Stimulated activated naive CD8-positive, alpha-beta T cell treated with anti-CD3 and anti-CD28 coated beads, Interleukin-15, Interleukin-2, amounts not matched to agents 100 U/mL and 50 U/mL, for 24 hours (primary cell): ENCODE measurements around the gene ROM1.
"Not testable (repeated sequence)": the region's sequence is repeated elsewhere in the genome, so short reads cannot be mapped to it uniquely, and the experiment has no call there.

Source experiments
- ATAC-seq: fragments of 150-1000 bp; cut with Tn5 transposase; one replicate; pipeline ENCODE4 v1.10.0; 2021
- DNase-seq: peaks from one replicate; pipeline ENCODE4 v3.0.0; 2021

The ROM1 gene, protein sequence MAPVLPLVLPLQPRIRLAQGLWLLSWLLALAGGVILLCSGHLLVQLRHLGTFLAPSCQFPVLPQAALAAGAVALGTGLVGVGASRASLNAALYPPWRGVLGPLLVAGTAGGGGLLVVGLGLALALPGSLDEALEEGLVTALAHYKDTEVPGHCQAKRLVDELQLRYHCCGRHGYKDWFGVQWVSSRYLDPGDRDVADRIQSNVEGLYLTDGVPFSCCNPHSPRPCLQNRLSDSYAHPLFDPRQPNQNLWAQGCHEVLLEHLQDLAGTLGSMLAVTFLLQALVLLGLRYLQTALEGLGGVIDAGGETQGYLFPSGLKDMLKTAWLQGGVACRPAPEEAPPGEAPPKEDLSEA

DNA sequence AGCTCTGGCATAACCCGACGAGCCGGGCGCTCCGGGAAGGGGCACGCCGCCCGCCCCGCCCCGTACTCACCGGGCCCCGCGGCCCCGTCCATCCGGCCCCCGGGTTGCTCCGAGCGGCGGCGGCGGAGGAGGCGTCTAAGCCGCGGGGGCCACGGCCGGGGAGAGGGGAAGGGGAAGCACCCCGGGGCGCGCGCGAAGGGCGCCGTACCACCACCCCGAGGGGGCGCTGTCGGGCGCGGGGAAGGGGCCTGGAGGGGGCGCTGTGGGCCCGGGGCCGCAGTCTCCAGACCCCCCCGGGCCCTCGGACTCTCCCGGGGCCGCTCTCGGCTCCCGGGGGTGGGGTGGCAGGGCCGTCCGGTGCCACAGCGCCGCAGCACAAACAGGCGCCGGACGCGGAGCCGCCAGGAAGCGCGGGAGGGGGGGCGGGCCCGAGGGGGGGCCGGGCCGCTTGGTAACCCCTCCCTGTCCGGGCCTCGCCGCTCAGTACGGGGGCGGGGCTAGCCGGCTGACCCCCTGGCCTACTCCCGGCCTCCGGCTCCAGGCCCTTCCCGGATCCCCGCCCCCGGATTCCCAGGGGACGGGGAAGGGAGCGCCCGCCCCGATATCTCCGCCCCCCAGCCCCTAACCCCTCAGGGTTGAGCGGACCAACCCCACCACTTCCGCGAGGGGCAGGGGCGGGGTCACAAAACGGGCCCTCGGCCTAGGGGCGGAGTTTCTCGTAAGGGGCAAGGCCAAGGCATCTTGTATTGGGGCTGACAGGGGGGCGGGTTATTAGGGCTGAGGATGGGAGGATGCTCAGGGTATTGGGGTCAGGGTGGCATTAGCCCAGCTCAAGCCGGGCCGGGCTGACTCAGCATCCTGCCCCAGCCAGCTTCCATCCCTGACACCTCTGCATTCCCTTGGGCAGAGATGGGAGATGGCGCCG lies at the start of gene ROM1, which contains the start of gene EML3:
TSS of gene ROM1 (plus strand) at position 892 of the 925 bp plus-strand sequence. CDS start at position 917, 25 bp downstream.
TSS of gene EML3 (minus strand) at position 410 of the 925 bp plus-strand sequence. CDS start at position 92, 318 bp downstream.
- peak; percentile 74 for ATAC-seq
- DNase-seq = peak; percentile 92

DNA sequence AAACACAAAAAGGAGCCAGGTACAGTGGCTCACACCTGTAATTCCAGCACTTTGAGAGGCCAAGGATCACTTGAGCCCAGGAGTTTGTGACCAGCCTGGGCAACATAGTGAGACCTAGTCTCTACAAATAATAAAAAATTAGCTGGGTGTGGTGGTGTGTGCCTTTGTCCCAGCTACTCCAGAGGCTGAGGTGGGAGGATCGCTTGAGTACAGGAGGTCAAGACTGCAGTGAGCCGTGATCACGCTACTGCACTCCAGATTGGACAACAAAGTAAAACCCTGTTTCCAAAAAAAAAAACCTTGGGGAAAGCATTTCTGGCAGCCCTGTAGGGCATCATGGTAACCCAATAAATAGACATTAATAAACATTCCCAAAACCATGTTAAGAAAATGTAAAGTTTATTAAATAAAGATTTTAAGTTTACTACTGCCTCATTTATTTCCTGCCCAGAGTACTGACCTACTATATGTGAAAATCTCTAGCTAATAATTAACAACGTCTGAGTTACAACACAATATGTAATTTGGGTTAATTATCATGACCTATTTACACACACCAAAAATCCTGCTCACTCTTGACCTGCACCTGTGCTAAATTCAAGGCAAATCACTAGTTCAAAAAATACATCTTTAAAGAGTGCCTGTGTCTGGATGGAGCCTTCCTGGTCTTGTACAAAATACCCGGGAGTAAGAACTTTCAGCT lies 47.8 kb upstream of the ROM1 start:
- DNase-seq (no peak), ATAC-seq (no peak)

DNA sequence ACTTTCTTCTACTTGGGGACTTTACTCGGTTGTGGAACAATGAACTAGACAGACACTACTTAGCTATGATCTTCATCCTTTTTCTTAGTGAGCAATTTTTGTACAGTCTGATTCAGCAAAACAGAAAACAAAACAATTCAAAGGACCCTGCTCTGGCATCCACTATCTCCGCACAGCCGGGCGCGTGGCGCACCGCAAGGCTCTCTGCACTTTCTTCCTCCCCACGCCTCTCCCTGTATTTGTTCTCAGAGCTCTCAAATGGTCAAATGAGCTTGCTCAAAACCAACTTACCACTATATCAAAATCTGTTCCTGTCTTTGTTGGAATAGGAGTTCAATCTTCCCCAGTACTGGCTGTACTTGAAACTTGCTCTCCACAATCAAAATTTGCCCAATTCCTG lies 46.8 kb upstream of the ROM1 start:
- ATAC-seq (no peak), DNase-seq (no peak)

DNA sequence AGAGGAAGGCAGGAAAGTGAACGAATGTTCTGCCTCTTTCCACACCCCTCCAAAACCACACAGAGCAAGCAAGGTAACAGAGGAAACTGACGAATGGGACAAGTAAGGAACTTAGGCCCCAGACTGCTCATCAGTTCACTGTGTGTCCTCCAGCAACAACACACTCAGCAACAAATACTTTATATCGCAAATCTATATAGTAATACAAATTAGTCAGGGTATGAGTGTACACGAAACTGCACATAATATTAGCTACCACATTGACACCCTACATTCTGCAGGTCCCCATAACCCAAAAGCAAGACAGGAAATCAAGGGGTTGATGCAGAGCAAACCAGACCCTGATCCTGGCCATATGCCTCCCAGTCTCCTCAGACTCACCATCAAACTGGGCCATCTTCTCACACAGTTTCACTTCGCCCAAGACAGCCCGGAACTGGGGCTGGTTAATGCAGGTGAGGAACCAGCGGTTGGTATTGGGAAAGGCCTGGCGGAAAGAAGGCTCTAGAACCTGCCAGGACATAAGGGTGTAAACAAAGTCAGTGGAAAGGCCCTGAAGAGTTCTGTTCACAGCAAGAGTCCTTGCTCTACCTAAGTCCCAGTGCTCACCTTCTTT lies 45.9 kb upstream of the ROM1 start:
- DNase-seq = no peak
- no peak for ATAC-seq

DNA sequence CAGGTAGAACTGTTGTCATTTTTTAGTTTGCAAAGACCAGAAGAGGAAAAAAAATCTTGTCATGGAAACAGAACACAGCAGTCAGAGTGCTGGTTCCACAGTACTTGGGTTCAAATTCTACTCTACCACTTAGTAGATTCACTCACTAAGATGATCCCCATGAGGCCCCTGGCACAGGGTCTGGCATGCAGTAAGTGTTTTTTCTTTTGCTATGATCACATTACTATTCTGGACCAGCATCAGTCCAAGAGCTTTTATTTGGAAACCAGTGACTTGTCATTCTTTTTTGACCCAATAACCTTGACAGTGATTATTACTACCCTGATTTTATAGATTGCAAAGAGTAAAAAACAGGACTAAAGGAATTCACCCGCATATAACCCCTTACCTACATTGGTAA lies 43.4 kb upstream of the ROM1 start:
- ATAC-seq (no peak), DNase-seq (no peak)

DNA sequence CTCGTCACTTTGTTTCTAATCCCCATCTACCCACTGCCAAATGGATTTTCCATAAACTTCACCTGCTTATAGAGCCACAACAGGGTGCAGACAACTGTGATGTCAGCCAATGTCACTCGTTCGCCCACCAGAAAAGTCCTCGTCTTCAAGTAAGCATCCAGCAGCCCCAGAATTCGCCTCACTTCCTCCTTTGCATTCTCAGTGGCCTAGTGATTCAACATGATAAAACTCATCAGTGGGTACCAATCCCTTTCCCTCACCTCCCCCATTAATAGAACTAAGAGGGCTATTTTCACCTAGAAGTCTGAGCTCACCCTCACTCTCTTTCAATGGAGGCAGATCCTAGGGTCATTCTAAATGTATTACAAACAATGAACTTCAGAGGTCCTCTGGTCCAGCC lies 42.2 kb upstream of the ROM1 start:
- not testable (repeated sequence) for DNase-seq, ATAC-seq

DNA sequence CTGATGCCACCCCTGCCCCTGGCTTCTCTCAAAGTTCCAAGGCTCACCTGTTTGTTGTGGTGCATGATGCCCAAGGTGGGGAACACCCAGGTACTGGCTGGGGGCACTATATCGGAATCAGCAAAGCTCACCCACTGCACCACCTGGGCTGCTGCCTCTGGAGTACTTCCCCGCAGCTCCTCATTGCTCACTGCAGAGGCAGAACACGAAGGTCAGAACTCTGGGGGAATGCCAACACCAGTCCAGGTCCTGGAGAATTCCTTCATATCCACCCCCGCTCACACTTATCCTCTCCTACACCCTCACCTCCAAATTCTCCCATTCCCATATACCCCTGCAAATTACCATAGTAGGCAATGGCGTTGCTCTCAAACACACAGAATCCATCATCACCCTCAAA lies 41.6 kb upstream of the ROM1 start:
- DNase-seq, ATAC-seq: not testable (repeated sequence)

DNA sequence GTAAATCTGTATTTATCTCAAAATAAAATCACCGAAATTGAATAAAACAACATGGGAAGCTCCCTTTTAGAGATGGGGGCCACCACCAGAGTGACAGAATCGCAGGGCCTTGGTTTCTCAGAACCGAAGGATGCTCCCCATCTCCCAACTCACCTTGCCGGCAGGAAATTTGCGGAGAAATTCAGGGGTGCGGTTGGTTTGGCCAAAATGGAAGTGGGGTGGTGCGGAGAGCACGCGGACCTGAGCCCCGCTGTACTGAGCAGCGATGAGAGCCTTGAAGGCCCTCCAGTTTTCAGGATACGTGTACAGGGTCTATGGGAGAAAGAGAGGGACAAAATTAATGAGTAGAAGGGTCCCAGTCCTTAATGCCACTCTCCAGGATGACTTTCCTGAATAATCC lies 40.6 kb upstream of the ROM1 start:
- DNase-seq = no peak
- ATAC-seq = no peak

DNA sequence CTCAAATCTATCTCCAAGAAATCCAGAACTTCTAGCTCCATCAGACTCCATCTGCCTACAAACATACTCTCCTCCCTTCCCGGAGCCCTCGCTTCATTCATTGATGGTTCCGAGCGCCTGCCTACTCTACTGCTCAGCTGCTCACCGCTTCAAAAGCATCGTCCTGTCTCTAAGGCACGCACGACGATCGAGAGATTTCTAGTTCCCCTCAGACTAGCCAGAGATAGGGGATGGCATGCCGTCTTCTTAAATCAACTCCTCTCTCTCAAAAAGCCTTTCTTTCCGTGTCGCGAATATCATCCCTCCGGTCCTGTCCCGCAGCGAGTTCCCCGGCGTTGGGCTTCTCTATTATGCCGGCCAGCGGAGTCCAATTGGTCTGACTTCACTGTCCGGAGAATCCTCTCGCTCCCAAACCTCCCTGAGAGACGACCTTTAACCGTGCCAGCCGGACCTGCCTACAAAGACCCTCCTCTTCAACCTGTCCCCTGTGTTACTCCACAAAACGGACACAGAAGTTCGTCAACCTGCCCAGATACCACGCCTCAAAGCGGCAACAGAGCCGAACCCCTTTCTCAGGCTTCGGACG lies 40.0 kb upstream of the ROM1 start:
- ATAC-seq (no peak), DNase-seq (no peak)

DNA sequence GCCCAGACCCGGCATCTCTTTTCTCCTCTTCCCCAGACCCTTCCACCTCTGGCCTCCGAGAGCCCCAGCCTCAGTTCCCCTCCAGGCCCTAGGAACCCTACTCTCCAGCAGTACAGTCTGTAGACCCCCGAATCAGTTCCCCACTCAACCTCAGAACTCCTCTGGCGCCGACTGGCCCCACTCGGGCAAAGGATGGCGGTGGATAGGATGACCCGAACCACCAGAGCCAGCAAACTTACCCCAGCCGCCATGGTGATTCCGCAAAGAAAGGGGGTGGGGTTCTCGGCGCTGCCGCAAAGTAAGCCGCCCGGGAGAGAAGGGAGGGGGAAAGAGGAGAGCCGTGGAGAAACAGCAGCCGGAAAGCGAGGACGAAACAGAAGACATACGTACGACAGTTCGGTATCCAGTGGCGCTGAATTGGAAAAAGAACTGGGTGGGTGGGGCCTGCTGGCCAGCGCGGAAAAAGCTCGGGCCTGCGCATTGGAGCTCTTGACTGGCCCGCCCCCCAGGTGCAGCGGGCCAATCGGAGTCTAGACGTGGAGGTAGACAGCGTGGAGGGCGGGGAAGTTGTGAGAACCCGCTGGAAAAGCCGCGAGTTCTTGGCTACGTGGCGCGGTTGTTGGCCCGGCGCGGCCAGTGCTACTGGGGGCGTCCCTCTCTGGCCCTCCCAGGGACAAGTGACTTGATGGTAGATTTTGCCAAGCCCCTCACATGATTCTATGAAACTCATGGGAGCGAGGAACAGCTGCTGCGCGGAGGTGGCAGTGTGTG lies 39.3 kb upstream of the ROM1 start, which contains the start of gene EEF1G:
TSS of gene EEF1G (minus strand) at position 300 of the 771 bp plus-strand sequence. CDS start at position 251, 49 bp downstream.
- ATAC-seq (peak; percentile 93), DNase-seq (peak; percentile 97)

DNA sequence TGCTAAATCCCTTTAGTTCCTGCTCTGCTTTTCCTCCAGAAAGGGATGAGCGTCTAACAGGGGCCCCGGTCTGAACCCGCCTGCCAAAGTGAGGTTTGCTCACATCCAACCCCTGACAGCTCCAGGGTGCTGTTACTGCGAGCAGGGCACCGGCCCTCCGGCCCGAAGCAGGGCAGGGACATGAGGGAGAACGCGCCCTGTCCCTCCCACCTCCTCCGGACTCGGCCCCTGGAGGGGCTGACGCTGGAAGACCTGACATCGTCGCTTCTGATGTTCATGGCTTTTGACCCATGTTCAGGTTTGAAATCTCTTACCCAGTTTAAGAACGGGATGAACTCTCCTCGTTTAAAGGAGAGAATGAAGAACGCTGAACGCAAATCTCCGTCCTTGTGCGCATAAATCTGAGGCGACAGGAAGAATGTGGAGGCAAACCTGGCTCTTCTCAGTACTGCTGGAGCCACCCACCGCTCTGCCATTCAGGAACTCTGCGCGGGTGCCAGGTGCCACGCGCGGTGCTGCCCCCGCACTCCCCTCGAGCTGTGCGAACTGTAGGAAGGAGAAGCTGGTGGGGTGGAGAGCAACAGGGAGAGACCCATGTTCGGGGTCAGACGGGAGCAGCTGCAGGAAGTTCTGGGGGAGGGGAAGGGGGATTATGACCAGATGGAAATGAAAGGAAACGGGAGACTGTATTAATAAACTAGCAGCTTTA lies 38.5 kb upstream of the ROM1 start:
- peak; percentile 8 for ATAC-seq
- DNase-seq = peak; percentile 45

DNA sequence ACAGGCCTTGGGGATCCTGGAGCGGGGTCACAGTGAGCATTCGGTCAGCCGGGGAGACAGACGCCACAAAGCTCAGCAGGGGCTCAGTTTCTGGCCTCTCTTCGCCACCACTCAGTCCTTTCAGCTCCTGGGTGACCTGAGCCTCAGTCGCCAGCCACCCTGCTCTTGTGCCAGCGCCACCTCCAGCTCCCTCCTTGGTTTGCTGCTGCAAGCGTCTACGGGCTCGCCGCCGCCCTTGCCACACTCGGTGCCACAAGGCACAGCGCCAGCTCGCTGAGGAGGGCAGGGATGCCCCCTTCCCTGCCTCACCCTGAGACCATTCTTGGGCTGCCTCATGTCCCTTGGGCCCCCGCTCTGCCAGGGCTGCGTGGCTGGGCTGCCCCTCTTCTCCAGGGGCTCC lies 37.9 kb upstream of the ROM1 start:
- no peak for DNase-seq
- ATAC-seq = no peak

DNA sequence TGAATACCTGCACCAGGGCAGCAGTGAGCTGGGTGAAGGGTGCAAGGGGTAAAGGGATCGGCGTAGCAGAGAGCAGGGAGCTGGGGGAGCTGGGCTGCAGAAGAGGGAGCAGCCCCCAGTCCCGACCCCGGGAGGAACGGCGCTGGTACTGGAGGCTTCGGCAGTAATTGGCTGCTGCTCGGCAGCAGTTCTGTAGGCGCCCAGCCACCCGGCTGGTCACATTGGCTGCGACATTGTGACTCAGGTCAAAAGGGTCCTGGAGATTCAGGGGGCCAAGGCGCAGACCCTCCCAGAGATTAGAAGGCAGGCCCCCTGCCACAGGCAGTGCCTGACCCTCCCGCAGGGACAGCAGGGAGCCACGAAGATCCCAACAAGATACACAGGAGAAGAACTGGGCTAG lies 37.2 kb upstream of the ROM1 start:
- ATAC-seq (no peak), DNase-seq (no peak)

DNA sequence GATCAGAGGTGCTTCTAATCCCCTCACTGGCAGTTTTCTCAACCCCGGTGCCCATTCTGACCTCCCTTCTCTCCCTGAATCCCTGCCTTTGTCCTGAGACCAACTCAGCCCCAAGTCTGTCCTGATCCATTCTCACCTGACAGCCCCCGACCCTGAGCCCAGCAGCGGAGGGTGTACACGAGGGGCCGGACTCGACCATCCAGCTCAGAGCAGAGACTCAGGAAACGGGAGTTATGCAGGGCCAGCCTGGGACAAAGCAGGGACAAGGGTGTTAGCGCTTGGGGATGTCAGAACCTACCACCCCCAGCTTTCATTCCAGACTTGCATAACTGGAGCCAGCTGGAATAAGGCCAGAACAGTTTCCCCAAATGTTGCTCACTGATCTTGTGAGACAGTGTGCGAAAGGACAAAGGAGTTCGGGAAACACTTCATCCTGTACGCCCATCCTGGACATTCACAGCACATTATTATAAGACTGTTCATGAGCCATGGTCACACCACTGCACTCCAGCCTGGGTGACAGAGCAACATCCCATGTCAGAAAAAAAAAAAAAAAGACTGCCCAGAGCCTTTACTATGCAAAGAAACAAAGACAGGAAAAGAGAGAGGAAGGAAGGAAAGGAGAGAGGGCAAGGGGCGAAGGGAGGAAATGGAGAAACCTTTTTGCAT lies 35.9 kb upstream of the ROM1 start:
- DNase-seq = no peak

DNA sequence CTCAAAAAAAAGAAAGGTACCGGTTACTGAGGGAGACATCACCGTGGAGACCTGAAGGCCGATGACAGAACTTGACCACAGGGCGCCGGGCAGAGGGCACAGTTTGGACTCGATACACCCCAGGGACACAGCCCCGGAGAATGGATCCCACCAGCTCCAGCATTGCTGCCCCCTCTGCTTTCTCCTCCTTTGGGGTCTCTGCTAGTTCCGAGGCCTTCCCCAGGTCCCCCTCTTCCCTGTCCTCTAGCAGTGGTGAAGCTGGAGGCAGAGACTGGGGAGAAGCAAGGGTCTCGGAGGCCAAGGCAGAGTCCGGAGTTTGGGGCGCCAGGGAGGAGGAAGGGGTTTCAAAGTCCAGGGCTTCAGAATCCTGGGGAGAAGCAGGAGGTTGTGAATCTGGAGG lies 34.5 kb upstream of the ROM1 start:
- DNase-seq (no peak), ATAC-seq (no peak)

More for the DNA sequence above, 35.9 kb upstream of the ROM1 start:
- no peak for ATAC-seq

DNA sequence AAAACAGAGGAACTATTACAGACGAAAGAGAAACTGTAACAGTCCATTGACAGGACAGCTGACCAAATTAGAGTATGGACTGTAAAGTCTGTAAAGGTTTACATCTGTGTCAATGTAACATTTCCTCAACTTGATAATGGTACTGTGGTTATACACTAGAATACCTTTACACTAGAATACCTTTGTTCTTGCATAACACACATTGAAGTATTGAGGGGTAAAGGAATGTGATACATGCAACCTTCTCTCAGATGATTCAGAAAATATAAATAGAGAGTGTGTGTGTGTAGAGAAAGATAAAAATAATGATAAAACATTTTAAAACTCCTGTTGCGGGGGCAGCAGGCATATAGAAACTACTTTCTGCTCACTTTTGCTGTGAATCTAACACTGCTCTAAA lies 33.8 kb upstream of the ROM1 start:
- ATAC-seq (no peak), DNase-seq (no peak)

DNA sequence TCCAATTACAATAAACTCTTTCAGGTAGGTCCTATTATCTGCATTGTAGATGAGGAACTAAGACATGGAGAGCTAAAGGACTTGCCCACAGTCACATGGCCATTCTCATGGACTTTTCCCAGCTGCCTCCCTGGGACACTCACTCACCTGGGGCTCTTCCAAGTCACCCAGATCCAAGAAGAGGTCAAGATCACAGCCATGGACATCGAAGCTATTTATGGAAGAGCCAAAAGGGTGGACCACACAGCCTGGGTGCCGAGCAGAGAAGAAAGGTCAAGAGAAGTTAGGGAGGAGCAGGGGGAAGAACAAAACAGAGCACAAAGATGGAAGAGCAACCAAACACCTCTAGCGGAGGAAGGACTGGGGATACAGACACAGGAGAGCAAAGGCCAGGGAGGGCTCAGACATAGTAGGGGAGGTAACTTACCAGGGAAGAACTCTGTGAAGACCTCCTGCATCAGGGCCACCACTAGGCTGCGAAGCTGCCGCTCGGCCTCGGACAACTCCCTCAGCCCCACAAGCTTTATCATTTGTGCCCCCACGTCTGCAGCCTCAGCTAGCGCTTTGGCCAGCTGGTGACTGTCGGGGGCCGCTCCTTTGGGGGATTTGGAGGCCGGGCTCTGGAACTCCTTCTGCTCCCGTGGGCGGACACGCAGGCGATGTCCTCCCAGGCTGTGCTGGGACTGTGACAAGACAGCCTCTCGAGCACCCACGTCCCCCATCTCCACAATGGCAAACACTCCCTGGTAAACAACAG lies 31.9 kb upstream of the ROM1 start:
- no peak for ATAC-seq
- DNase-seq = no peak

DNA sequence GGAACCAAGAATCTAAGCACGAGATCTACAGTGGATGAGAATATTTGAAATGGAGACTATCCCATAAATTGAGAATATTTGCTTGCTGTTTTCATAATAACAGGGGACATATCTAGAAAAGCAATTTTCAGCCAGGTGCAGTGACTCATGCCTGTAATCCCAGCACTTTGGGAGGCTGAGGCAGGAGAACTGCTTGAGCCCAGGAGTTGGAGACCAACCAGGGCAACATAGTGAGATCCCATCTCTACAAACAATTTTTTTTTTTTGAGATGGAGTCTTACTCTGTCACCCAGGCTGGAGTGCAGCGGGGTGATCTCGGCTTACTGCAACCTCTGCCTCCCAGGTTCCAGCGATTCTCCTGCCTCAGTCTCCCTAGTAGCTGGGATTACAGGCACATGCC lies 31.3 kb upstream of the ROM1 start:
- not testable (repeated sequence) for ATAC-seq, DNase-seq

DNA sequence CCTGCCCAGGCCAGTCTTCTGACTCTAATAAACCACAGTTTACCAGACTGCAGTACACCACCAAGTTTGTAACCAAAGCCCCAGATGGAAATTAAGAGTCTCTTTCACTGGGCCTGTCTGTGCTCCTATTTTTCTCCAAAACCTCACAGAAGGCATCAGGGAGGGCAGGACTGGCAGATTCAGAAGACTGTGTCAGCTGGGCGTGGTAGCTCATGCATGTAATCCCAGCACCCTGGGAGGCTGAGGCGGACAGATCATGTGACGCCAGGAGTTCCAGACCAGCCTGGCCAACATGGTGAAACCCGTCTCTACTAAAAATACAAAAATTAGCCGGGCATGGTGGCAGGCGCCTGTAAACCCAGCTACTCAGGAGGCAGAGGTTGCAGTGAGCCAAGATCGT lies 27.7 kb upstream of the ROM1 start:
- not testable (repeated sequence) for DNase-seq, ATAC-seq
